HepG2 (cell line): Measurements from ENCODE around the gene HSD11B1. TPM values are rescaled to one million over a fixed set of nuclear protein-coding genes. Genes with fewer than 3 reads are reported as not detected.
A peak's percentile ranks its signal among the peaks of the same experiment; 100 is the strongest.

Source experiments
- ATAC-seq: fragments of 200-7000 bp; cut with Tn5 transposase; 3 replicates; pipeline ENCODE4 v1.9.1; 2020; ENCODE audit warnings: mild to moderate bottlenecking, moderate library complexity
- BruUV-seq: library from RNA; stranded (reverse); fragments of 400-500 nt; replicated peaks from 2 replicates; lab custom pipeline; 2021; lab: Mats Ljungman, UMichigan
- CTCF ChIA-PET: fragments of 300-600 bp; formaldehyde crosslinking; extraction: SDS; loops from one replicate; lab custom pipeline; 2021; ENCODE audit warnings: low total read pairs, inconsistent platforms, low intra/inter-chr PET ratio; lab: Yijun Ruan, JAX
- POLR2A ChIA-PET: fragments of 350-600 bp; sonication (Branson Sonifier 250); formaldehyde crosslinking; loops from one replicate; lab custom pipeline; 2020; ENCODE audit warnings: antibody characterized with exemption, inconsistent platforms; lab: Yijun Ruan, JAX
- DNase-seq: peaks from one replicate; pipeline ENCODE4 v3.0.0-alpha.2; 2015; ENCODE audit warnings: low spot score
- FAIRE-seq: peaks from 3 replicates; lab custom pipeline; 2011; peaks lifted over from hg19 to GRCh38; lab: Jason Lieb, UNC
- H2AFZ ChIP-seq: one replicate; pipeline ENCODE4 v1.6.1; 2011; ENCODE audit warnings: low read length, inconsistent platforms
- H3K27ac ChIP-seq: fragments of 300-600 bp; 3 replicates; pipeline ENCODE4 v1.8.0; 2011; ENCODE audit warnings: mixed run types, mild to moderate bottlenecking, mixed read lengths, low read length, inconsistent platforms; ENCODE audit not compliant: insufficient read depth; ENCODE audit errors: extremely low read length
- H3K27me3 ChIP-seq, 2 experiments: fragments of 200-600 bp in 1 of 2; 2 replicates in 1 of 2; 3 replicates in 1 of 2; pipeline versions ENCODE4 v1.6.0 to v1.8.0; 2011; ENCODE audit warnings: low read length in 2 of 2, mild to moderate bottlenecking in 2 of 2, moderate library complexity in 2 of 2, inconsistent platforms in 1 of 2; ENCODE audit not compliant: insufficient read depth in 2 of 2, control insufficient read depth in 1 of 2
- H3K36me3 ChIP-seq, 2 experiments: fragments of 200-600 bp in 1 of 2; replicated peaks in 1 of 2; 2 replicates in 1 of 2; 3 replicates in 1 of 2; pipeline versions ENCODE4 v1.5.1 to v1.8.0; 2011; ENCODE audit warnings: low read length in 2 of 2, inconsistent platforms in 1 of 2; ENCODE audit not compliant: insufficient read depth in 2 of 2, control insufficient read depth in 1 of 2
- H3K4me1 ChIP-seq: 2 replicates; pipeline ENCODE4 v1.5.1; 2012; ENCODE audit warnings: low read length, inconsistent platforms; ENCODE audit not compliant: insufficient read depth
- H3K4me2 ChIP-seq: 2 replicates; pipeline ENCODE4 v1.6.0; 2011; ENCODE audit warnings: low read depth, low read length, inconsistent platforms
- H3K4me3 ChIP-seq, 3 experiments: fragments of 200-600 bp in 1 of 3; sonication (generic), shearing (Covaris generic) in 1 of 3; replicated peaks in 1 of 3; 2 replicates each; pipeline ENCODE4 v1.5.1; 2011 to 2016; ENCODE audit warnings: low read length in 3 of 3, inconsistent platforms in 2 of 3, low read depth in 2 of 3, mild to moderate bottlenecking in 2 of 3, control low read depth in 1 of 3, mixed read lengths in 1 of 3; ENCODE audit not compliant: insufficient read depth in 1 of 3
- H3K79me2 ChIP-seq: one replicate; pipeline ENCODE4 v1.6.1; 2011; ENCODE audit warnings: low read length, inconsistent platforms; ENCODE audit not compliant: insufficient read depth
- H3K9ac ChIP-seq: 2 replicates; pipeline ENCODE4 v1.6.0; 2011; ENCODE audit warnings: mild to moderate bottlenecking, low read depth, low read length, inconsistent platforms; ENCODE audit not compliant: insufficient read depth
- H3K9me3 ChIP-seq: 2 replicates; pipeline ENCODE4 v1.5.1; 2012; ENCODE audit warnings: mild to moderate bottlenecking, low read length
- H4K20me1 ChIP-seq: 2 replicates; pipeline ENCODE4 v1.6.0; 2011; ENCODE audit warnings: inconsistent platforms, mild to moderate bottlenecking, low read length, moderate library complexity; ENCODE audit not compliant: insufficient read depth
- CEBPB ChIP-seq: IDR thresholded peaks from 2 replicates; pipeline ENCODE4 v1.6.1; 2011; ENCODE audit warnings: low read depth, low read length, improper control_type of control experiment, borderline replicate concordance
- ERF ChIP-seq: IDR thresholded peaks from 2 replicates; pipeline ENCODE4 v1.6.1; 2018; ENCODE audit warnings: missing biosample characterization, missing genetic modification reagents
- KDM4B ChIP-seq: sonication (generic); formaldehyde crosslinking; IDR thresholded peaks from 2 replicates; pipeline ENCODE4 v1.4.0; 2020; ENCODE audit warnings: missing genetic modification reagents
- NFE2L2 ChIP-seq: fragments of 150-350 bp; IDR thresholded peaks from 2 replicates; pipeline ENCODE4 v1.6.1; 2014; ENCODE audit warnings: low read length
- TSC22D2 ChIP-seq: sonication (generic); formaldehyde crosslinking; IDR thresholded peaks from 2 replicates; pipeline ENCODE4 v1.5.1; 2020; ENCODE audit warnings: missing genetic modification reagents, mild to moderate bottlenecking, borderline replicate concordance
- ZBTB21 ChIP-seq: sonication (generic); formaldehyde crosslinking; IDR thresholded peaks from 2 replicates; pipeline ENCODE4 v1.4.0; 2020; ENCODE audit warnings: missing genetic modification reagents
- ZSCAN12 ChIP-seq: sonication (generic); formaldehyde crosslinking; IDR thresholded peaks from 2 replicates; pipeline ENCODE4 v1.9.0; 2021; ENCODE audit warnings: mild to moderate bottlenecking, missing genetic modification reagents
- WGBS: methylation state at CpG from one replicate; pipeline ENCODE4 v1.1.6; 2017; ENCODE audit warnings: low lambda C conversion rate; 5-methylcytosine and 5-hydroxymethylcytosine counted together
- in situ Hi-C: cut with HindIII; loops from 2 replicates; pipeline ENCODE4 v1.10.0; 2017; ENCODE audit warnings: low pct_unique_long_range_greater_than_20kb; ENCODE audit not compliant: extremely low pct_ligation_motif_present
- intact Hi-C: fragments of 100-400 bp; cut with micrococcal nuclease; formaldehyde crosslinking; loops from one replicate; pipeline ENCODE4 v1.10.0; 2022; ENCODE audit not compliant: unreplicated experiment
- polyA plus RNA-seq, 8 experiments: library from polyadenylated mRNA; depleted of rRNA in 3 of 8; stranded (reverse) in 7 of 8; unstranded in 1 of 8; fragments of >200 nt; fragmentation: Illumina TruSeq in 4 of 8; extraction: Trizol in 4 of 8; gene quantifications; 2 replicates each; pipeline versions ENCODE4 v1.2.1 to v1.2.3, GENCODE V29; 2011 to 2016; ENCODE audit warnings: low read depth in 4 of 8, missing spikeins in 1 of 8, mixed read lengths in 1 of 8; ENCODE audit not compliant: insufficient read depth in 1 of 8
- total RNA-seq, 5 experiments: library from RNA; depleted of rRNA; stranded (reverse); fragments of >200 nt; fragmentation: Illumina TruSeq; extraction: Trizol; gene quantifications; 2 replicates each; pipeline ENCODE4 v1.2.3, GENCODE V29; 2016; ENCODE audit warnings: low read depth in 1 of 5

HSD11B1 gene
- total and polyA plus RNA-seq, 2 of the 13 experiments (the other 11 are each of a cell fraction or from before 2014, with no cell fraction given) = not detected

- H3K9ac ChIP-seq = no peak overlapping the region
- H4K20me1 ChIP-seq = no peaks in the 10 kb centered on the region
- intact Hi-C loops (no loop called here), in situ Hi-C loops (no loop called here)
- no peak overlapping the region for H3K4me2 ChIP-seq
- no peak overlapping the region for H3K27ac ChIP-seq
- peaks cover 1 to 6% of the 10 kb centered on the region in 2 experiments; a peak in 2 of 5 replicates for H3K27me3 ChIP-seq
- H3K36me3 ChIP-seq = no peaks in the 10 kb centered on the region
- H3K4me1 ChIP-seq = no peaks in the 10 kb centered on the region
- no peak overlapping the region for H2AFZ ChIP-seq
- DNase-seq (no peak), ATAC-seq (no peak), FAIRE-seq (no peak)
- CTCF ChIA-PET = no interaction called here
- TF ChIP-seq CEBPB = peak; percentile 64
- TF ChIP-seq KDM4B (CRISPR knock-in tag) = no peak
- BruUV-seq = no TSS peak
- WGBS = 23% methylated on average over 6 of the region's 9 CpGs
- POLR2A ChIA-PET = no interaction called here
- H3K9me3 ChIP-seq = peaks cover 8% of the 10 kb centered on the region; the same call in 1 of the 2 replicates
- H3K4me3 ChIP-seq = no peak overlapping the region
- H3K79me2 ChIP-seq = no peaks in the 10 kb centered on the region
Measured at GRCh38 chr1:209768354-209768774, 63.7 kb downstream of the HSD11B1 start.

GRCh38 chr1:209769171-209769904 lies 64.7 kb downstream of the HSD11B1 start:
- intact Hi-C loops = loop anchor here (1.0 kb wide), 1 partner anchor 21 kb away; no protein-coding TSS in a partner anchor
- ATAC-seq = no peak
- Histone ChIP-seq H3K27ac (no peak overlapping the region), H3K9me3 (peaks cover 8% of the 10 kb centered on the region; the same call in 1 of the 2 replicates), H3K4me3 (no peak overlapping the region), H3K4me2 (no peak overlapping the region), H4K20me1 (no peaks in the 10 kb centered on the region), H3K4me1 (no peaks in the 10 kb centered on the region), H3K9ac (no peak overlapping the region), H3K79me2 (no peaks in the 10 kb centered on the region), H3K36me3 (no peaks in the 10 kb centered on the region), H2AFZ (no peak overlapping the region), H3K27me3 (peaks cover 1 to 6% of the 10 kb centered on the region in 2 experiments; a peak in 2 of 5 replicates)
- FAIRE-seq = no peak
- TF ChIP-seq NFE2L2 = no peak
- no peak for TF ChIP-seq ZSCAN12 (CRISPR knock-in tag)
- TF ChIP-seq ERF = no peak
- no peak for TF ChIP-seq TSC22D2 (CRISPR knock-in tag)
- TF ChIP-seq ZBTB21 (CRISPR knock-in tag) = no peak
- in situ Hi-C loops = no loop called here
- ChIA-PET CTCF (no interaction called here), POLR2A (no interaction called here)
- no TSS peak for BruUV-seq
- no peak for DNase-seq
- 22% methylated on average over 10 of the region's 13 CpGs for WGBS
